Measurements from ENCODE around the gene KIF4A. TPM values are rescaled to one million over a fixed set of nuclear protein-coding genes. Genes with fewer than 3 reads are reported as not detected.

The KIF4A gene
- total RNA-seq, 1 experiment from 2014 or later: 40.3 TPM

DNA sequence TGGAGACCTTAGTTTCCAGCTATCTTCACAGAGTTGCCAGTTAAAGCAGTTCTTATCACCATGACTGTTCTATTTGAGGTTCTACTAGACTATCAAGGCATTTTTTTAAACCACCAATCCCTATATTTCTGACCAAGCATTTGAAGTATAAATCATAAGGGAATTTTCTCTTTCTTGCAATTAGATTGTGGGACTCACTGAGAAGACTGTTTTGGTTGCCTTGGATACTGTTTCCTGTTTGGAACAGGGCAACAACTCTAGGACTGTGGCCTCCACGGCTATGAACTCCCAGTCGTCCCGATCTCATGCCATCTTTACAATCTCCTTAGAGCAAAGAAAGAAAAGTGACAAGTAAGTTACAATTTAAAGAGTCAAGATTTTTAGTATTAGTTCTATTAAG lies 11.8 kb downstream of the KIF4A start:
- Histone ChIP-seq H3K27ac (ENCODE audit: low read depth, low read length) (no peak overlapping the region), H2AFZ (ENCODE audit: low read depth, low read length, poor library complexity, severe bottlenecking) (no peak overlapping the region), H4K20me1 (ENCODE audit: insufficient read depth) (no peaks in the 10 kb centered on the region), H3K9me3 (ENCODE audit: control insufficient read depth in 1 of 2, insufficient read depth in 1 of 2, low read depth in 1 of 2, low read length in 2 of 2) (no peaks in the 10 kb centered on the region), H3K9me2 (ENCODE audit: insufficient read depth) (no peaks in the 10 kb centered on the region), H3K9ac (ENCODE audit: low read length) (no peak overlapping the region), H3K4me2 (ENCODE audit: low read length) (no peak overlapping the region), H3K79me2 (ENCODE audit: insufficient read depth, low read length) (peaks cover 49% of the 10 kb centered on the region), H3K27me3 (ENCODE audit: insufficient read depth, low read length) (no peaks in the 10 kb centered on the region), H3K4me1 (ENCODE audit: control insufficient read depth in 1 of 2, insufficient read depth in 2 of 2, low read length in 2 of 2) (no peaks in the 10 kb centered on the region), H3K36me3 (ENCODE audit: control insufficient read depth in 1 of 2, insufficient read depth in 2 of 2, low read length in 2 of 2) (peaks cover 5 to 15% of the 10 kb centered on the region in 2 experiments; a peak in 2 of 4 replicates), H3K4me3 (replicated peaks in 1 of 2; ENCODE audit: low read depth in 1 of 2, low read length in 2 of 2) (no peak overlapping the region)
- ChIA-PET RAD21 (ENCODE audit: low non-redundant PET in 1 of 2, low total read pairs in 2 of 2, uncharacterized antibody in 2 of 2, unreplicated experiment in 2 of 2) (no interaction called here), CTCF (no interaction called here), POLR2A (no interaction called here)
- DNase-seq (ENCODE audit: low read depth, low spot score): no peak
- intact Hi-C loops (cut with micrococcal nuclease): no loop called here
- TF ChIP-seq MAX (IDR thresholded peaks at IDR 0.05) (no peak), SRF (IDR thresholded peaks at IDR 0.05; ENCODE audit: low read depth) (no peak), TCF7L2 (IDR thresholded peaks at IDR 0.05; ENCODE audit: borderline replicate concordance, extremely low read depth, insufficient read depth, insufficient read length) (no peak)
- no peak for ATAC-seq
- BruUV-seq (replicated peaks): no TSS peak

GRCh38 chrX:70313503-70313902 lies 23.6 kb downstream of the KIF4A start:
- BruUV-seq (replicated peaks): no TSS peak
- H3K4me2 ChIP-seq (ENCODE audit: low read length): no peak overlapping the region
- CTCF ChIA-PET: no interaction called here
- no peak overlapping the region for H2AFZ ChIP-seq (ENCODE audit: low read depth, low read length, poor library complexity, severe bottlenecking)
- H3K79me2 ChIP-seq (ENCODE audit: insufficient read depth, low read length): peaks cover 70% of the 10 kb centered on the region
- H3K27ac ChIP-seq (ENCODE audit: low read depth, low read length): no peak overlapping the region
- H3K4me3 ChIP-seq (replicated peaks in 1 of 2; ENCODE audit: low read depth in 1 of 2, low read length in 2 of 2): no peak overlapping the region
- POLR2A ChIA-PET: no interaction called here
- no peak for TF ChIP-seq JUND (IDR thresholded peaks at IDR 0.05)
- TF ChIP-seq REST (IDR thresholded peaks at IDR 0.05; ENCODE audit: low read depth): no peak
- TF ChIP-seq ATF3 (IDR thresholded peaks at IDR 0.05): no peak
- no peak for TF ChIP-seq ELF1 (IDR thresholded peaks at IDR 0.05; ENCODE audit: borderline replicate concordance, low read depth)
- TF ChIP-seq, protein P1, sequence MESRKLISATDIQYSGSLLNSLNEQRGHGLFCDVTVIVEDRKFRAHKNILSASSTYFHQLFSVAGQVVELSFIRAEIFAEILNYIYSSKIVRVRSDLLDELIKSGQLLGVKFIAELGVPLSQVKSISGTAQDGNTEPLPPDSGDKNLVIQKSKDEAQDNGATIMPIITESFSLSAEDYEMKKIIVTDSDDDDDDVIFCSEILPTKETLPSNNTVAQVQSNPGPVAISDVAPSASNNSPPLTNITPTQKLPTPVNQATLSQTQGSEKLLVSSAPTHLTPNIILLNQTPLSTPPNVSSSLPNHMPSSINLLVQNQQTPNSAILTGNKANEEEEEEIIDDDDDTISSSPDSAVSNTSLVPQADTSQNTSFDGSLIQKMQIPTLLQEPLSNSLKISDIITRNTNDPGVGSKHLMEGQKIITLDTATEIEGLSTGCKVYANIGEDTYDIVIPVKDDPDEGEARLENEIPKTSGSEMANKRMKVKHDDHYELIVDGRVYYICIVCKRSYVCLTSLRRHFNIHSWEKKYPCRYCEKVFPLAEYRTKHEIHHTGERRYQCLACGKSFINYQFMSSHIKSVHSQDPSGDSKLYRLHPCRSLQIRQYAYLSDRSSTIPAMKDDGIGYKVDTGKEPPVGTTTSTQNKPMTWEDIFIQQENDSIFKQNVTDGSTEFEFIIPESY (IDR thresholded peaks at IDR 0.05; ENCODE audit: extremely low read depth, insufficient replicate concordance, low read length): no peak
- TF ChIP-seq CEBPB (IDR thresholded peaks at IDR 0.05; ENCODE audit: low read depth): no peak
- TF ChIP-seq ZFX (IDR thresholded peaks at IDR 0.05): no peak
- TF ChIP-seq EZH2phosphoT487 (IDR thresholded peaks at IDR 0.05; ENCODE audit: borderline replicate concordance): no peak
- H3K4me1 ChIP-seq (ENCODE audit: control insufficient read depth in 1 of 2, insufficient read depth in 2 of 2, low read length in 2 of 2): no peaks in the 10 kb centered on the region
- no peaks in the 10 kb centered on the region for H4K20me1 ChIP-seq (ENCODE audit: insufficient read depth)
- no peak for ATAC-seq
- intact Hi-C loops (cut with micrococcal nuclease): no loop called here
- no peak overlapping the region for H3K9ac ChIP-seq (ENCODE audit: low read length)
- H3K36me3 ChIP-seq (ENCODE audit: control insufficient read depth in 1 of 2, insufficient read depth in 2 of 2, low read length in 2 of 2): no peaks in the 10 kb centered on the region; a peak in 2 of 4 replicates
- no peak for DNase-seq (ENCODE audit: low read depth, low spot score)
- H3K27me3 ChIP-seq (ENCODE audit: insufficient read depth, low read length): no peaks in the 10 kb centered on the region
- no peaks in the 10 kb centered on the region for H3K9me3 ChIP-seq (ENCODE audit: control insufficient read depth in 1 of 2, insufficient read depth in 1 of 2, low read depth in 1 of 2, low read length in 2 of 2)
- H3K9me2 ChIP-seq (ENCODE audit: insufficient read depth): no peaks in the 10 kb centered on the region
- RAD21 ChIA-PET (ENCODE audit: low non-redundant PET in 1 of 2, low total read pairs in 2 of 2, uncharacterized antibody in 2 of 2, unreplicated experiment in 2 of 2): no interaction called here

Data from HCT116 (cell line).